GM10266 (cell line): Measurements from ENCODE around the gene SYNDIG1.

Source experiments
- DNase-seq: peaks from one replicate; pipeline ENCODE4 v3.0.0; 2012; ENCODE audit errors: extremely low spot score
- TF ChIP-seq, protein P1 (sequence below): IDR thresholded peaks from 2 replicates; pipeline ENCODE4 v1.5.1; 2012; ENCODE audit warnings: mild to moderate bottlenecking, low read depth; ENCODE audit not compliant: control insufficient read depth, insufficient read depth; ENCODE audit errors: missing control alignments

The SYNDIG1 gene

DNA sequence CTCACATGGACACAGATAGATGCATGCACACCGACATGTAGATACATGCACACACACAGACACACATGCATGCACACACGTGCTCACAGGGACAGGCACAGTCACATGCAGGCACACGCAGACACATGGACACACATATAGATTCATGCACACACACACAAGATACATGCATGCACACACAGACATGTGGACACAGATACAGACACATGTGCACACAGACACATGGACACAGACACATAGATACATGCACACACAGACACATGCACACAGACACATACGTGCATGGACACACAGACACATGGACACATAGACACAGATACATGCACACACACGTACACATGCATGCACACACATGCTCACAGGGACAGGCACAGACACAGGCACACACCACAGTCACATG, 19.8 kb downstream of the SYNDIG1 start:
- TF ChIP-seq, protein P1, sequence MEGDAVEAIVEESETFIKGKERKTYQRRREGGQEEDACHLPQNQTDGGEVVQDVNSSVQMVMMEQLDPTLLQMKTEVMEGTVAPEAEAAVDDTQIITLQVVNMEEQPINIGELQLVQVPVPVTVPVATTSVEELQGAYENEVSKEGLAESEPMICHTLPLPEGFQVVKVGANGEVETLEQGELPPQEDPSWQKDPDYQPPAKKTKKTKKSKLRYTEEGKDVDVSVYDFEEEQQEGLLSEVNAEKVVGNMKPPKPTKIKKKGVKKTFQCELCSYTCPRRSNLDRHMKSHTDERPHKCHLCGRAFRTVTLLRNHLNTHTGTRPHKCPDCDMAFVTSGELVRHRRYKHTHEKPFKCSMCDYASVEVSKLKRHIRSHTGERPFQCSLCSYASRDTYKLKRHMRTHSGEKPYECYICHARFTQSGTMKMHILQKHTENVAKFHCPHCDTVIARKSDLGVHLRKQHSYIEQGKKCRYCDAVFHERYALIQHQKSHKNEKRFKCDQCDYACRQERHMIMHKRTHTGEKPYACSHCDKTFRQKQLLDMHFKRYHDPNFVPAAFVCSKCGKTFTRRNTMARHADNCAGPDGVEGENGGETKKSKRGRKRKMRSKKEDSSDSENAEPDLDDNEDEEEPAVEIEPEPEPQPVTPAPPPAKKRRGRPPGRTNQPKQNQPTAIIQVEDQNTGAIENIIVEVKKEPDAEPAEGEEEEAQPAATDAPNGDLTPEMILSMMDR, result no peak
- DNase-seq, result no peak

DNA sequence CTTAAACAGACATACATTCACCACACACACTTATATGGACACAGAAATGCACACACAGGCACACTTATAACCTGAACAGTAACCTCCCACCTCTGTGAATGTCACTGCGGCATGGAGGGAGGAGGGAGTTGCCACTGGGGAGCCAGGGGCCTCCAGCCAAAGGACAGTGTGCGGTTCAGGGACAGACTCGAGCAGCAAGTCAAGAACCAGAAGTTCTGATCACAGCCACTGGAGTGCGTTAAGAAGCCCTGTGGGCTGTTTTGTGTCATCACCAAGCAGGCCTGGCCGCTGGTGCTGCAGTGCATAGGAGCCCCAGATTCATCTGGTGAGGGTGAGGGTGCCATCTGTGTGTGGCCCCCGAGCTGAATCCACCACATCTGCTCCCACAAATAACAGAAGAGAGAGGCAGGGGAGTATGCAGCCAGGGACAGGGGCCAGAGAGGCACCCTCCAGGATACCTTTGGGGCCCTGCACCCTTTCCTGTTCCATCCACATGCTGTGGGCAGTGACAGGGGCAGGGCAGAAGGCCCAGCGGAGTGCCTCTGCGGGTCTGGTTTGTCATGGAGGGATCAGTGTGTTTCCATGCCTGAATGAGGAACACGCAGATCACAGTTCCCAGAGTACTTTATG, 20.3 kb downstream of the SYNDIG1 start:
- DNase-seq, result no peak
- TF ChIP-seq, protein P1, result no peak

- TF ChIP-seq, protein P1, result no peak
- no peak for DNase-seq
Observed at GRCh38 chr20:24490598-24490997, 21.2 kb downstream of the SYNDIG1 start.

DNA sequence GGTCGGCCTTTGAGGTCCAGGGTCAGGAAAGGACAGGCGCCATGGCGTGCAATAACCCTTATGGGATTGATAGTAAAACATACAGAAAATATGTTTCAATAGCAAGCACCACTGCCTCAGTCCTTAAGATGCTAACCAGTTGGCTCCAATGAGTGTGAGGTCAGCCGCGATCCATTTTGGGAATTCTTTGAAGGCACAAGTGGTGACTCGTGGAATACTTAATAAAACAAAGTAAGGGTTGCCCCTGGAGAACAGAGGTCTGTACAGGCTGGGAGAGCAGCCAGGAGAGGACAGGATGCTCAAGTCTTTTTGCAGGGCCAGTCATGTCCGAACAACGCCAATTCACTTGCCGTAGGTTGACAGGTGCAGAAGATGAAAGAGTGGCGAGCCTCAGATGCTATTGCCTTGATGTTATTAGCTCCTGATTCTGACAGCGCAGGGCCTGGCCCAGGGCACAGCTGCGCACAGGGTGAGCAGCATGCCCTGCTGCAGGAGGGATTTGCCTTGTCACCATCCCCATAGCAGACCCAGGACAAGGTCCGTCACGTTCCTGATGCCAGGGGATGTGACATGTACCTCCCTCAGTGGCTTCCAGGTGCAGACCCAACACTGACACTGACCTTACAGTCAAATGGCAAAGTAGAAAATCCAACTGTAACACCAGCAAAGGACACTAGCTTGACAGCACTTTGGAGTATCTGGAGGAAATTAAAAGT, 21.8 kb downstream of the SYNDIG1 start:
- DNase-seq, result no peak
- TF ChIP-seq, protein P1, result no peak

GRCh38 chr20:24492031-24492607, 22.7 kb downstream of the SYNDIG1 start:
- DNase-seq, result no peak
- TF ChIP-seq, protein P1, result no peak

DNA sequence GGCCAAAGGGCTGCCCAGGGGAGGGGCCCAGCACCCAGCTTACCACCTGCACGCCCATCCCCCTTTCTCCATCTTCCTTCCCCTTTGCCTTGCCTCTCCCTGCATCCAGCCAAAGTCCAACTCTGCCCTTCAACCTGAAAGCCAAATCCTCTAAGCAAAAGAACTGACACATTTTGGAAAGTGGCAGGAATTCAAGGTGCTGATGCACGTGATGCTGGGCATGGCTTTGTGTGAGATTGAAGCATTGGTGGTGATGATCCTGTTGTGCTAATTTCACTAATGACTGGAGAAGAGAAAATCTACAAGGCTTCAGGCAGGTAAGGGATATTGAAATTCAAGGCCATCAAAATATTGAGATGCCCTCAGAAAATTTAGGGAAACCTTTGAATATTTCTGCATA, 23.3 kb downstream of the SYNDIG1 start:
- DNase-seq, result no peak

DNA sequence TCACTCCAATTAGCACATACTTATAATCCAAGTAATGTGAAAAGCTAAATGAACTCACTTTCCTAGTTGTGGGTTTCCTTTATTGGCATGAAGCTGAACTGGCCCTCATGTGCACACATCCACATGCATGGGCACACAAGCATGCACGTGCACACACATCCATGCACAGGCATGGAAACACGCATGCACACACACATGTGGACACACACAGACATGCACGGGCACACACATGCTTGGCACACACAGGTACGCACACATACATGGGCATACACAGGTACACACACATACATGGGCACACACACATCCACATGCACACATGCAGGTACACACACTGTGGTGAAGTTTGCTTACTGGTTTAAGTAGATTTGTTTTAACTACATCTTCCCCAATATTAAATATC, 23.8 kb downstream of the SYNDIG1 start:
- TF ChIP-seq, protein P1, result no peak
- DNase-seq, result no peak

More for the DNA sequence above, 23.3 kb downstream of the SYNDIG1 start:
- TF ChIP-seq, protein P1, result no peak
